ENCODE data around the gene MRPL28.

DNA sequence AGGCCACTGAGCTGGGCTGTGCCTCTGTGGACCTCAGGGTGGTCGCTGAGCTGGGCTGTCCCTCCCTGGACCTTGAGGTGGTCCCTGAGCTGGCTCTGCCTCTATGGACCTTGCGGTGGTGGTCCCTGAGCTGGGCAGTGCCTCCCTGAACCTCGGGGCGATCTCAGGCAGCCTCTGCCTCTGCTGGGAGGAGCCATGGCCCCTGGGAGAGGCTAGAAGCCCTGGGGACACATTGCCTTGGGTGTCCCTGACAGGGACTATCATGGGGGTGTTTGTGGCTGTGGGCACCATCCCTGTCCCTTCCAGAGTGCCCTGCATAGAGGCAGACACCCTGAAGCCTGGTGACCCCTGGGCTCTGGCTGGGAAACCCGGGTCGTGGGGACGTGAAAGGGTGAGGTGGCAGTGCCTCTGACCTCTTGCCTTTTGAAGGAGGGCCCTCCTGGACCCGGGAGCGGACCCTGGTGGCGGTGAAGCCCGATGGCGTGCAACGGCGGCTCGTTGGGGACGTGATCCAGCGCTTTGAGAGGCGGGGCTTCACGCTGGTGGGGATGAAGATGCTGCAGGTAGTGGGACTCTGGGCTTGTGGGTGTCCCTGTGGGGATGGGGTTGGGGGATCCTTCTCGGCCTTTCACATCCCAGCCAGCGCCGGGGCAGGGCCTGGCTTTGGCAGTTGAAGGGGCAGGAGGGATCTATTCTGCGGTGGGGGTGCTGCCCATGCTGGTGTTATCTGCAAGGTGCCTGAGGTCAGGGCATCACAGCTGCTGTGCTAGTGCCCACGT is 28.4 kb upstream of the MRPL28 start:
- no peak for TF ChIP-seq CTCF (IDR thresholded peaks at IDR 0.05)
- TF ChIP-seq ZFX (IDR thresholded peaks at IDR 0.05; ENCODE audit: borderline replicate concordance) = no peak
